ENCODE data around the gene COMMD1. TPM values are rescaled to one million over a fixed set of nuclear protein-coding genes. Genes with fewer than 3 reads are reported as not detected.
A peak's percentile ranks its signal among the peaks of the same experiment; 100 is the strongest.
"Not testable (repeated sequence)": the region's sequence is repeated elsewhere in the genome, so short reads cannot be mapped to it uniquely, and the experiment has no call there.

The COMMD1 gene
- polyA plus RNA-seq, 4 donors = 61.3 to 85.3 (median 71.8) TPM

DNA sequence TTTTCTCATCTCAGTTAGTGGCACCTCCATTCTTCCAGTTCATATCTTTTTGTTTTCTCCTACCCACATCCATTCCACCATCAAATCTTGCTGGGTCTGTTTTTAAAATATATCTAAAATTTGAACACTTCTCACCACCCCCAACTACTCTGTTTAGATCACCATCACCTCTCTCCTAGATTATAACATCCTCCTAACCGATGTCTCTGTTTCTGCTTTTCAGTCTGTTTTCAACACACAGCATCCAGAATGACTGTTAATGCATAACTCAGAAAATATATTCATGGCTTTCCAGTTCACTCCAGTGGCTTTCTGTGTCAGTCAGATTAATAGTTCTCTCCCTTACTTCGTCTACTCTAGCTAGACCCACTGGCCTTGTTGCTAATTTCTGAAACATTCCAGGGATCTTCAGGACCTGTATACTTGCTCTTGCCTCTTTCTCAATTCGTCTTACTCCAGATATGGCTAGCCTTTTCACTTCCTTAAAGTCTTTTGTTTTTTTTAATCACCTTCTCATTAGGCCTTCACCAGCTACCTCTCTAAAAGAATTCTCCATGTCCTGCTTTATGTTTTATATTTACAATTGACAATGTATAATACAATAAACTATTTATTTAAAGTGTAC is 105.3 kb downstream of the COMMD1 start:
- no peak for DNase-seq (ENCODE audit: low read depth in 4 of 4, low spot score in 3 of 4)

DNA sequence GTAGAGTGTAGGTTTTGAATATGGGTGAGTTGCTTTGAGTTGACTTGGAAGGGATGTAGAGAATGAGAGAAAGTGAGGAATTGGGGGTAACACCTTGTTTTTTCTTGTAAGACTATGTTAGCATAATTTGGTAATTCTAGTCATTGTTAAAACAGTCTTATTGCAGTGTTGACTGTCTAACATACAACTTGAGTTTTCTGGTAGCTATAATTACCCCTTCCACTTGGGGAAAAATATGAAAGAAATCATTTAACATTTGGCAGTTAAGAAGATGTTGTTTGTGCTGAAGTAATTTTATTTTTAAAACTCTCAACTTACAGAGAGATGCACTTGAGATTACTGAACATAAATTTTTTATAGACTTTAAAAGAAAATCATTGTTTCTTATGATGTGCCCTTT is 108.2 kb downstream of the COMMD1 start:
- DNase-seq (ENCODE audit: low read depth in 4 of 4, low spot score in 3 of 4) = no peak

DNA sequence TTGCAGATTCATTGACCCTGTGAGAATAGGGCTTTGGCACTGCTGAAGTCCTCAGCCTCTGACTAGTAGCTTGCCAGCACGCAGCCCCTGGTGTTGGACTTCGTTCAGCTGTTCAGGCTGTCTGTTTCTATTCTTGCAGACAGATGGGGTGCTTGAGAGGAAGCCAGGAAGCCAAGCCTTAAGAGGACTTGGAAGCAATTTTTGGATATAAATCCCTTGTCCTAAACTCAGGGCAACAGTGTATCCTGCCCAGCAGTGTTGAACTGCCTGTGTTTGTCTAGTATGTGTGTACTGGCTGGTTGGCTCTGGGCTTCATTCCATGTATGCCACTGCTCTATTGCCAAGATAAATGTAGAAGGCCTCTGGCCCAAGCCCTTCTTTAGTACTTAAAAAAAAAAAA is 108.6 kb downstream of the COMMD1 start:
- DNase-seq (ENCODE audit: low read depth in 4 of 4, low spot score in 3 of 4) = peak in 3 of 4 donors; percentile 15 to 40 (median 38)

DNA sequence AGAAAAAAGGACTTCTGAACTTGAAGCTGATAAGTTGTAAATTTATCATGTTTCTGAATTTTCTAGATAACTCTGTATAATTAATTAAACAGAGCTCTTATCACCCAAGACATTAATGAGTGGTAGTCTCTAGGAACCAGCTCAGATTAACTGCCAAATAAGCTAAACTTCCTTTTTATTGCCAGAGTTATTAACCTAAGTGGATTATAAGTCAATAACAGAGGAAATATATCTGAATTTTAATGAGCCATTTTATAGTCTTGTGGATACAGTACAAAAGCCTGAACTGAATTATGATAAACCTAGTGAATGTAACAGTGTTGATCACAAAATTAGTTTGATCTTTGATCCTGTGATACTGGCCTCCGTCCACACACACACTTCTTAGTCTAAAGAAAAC is 111.5 kb downstream of the COMMD1 start:
- no peak for DNase-seq (ENCODE audit: low read depth in 4 of 4, low spot score in 3 of 4)

DNA sequence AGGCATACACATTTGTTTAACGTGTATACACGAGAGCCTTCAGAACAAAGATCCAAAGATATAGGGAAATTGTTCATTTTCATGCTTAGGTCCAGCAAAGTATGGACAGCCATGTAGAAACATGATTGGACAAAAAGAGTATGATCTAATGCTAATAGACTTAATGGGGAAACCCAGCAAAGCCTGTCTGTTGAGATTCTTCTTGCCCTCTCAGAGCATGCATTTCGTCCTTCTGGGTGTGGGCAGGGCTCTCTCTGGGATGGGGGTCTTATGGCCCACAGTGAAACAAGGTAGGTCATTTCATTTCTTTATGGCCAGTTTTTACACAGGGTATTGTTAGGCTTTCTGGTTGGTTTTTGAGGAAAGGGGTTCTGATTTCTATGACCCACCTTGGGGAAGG is 124.4 kb downstream of the COMMD1 start:
- no peak for DNase-seq (ENCODE audit: low read depth in 4 of 4, low spot score in 3 of 4)

- no peak for DNase-seq (ENCODE audit: low read depth in 4 of 4, low spot score in 3 of 4)
Measured at GRCh38 chr2:62030902-62031301, 125.4 kb downstream of the COMMD1 start.

DNA sequence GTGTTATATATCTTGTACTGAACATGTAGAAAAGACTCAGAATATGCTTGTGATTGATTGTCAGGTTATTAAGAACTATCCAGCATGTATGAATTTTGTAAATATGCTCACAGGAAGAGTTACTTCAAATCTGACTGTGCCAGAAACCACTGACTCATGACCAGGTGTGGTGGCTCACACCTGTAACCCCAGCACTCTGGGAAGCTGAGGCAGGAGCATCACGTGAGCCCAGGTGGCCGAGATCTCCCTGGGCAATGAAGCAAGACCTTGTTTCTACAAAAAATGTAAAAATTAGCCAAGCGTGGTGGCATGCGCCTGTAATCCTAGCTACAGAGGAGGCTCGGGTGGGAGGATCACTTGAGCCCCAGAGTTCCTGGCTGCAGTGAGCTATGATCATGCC is 126.6 kb downstream of the COMMD1 start:
- DNase-seq (ENCODE audit: low read depth in 4 of 4, low spot score in 3 of 4) = no peak

DNA sequence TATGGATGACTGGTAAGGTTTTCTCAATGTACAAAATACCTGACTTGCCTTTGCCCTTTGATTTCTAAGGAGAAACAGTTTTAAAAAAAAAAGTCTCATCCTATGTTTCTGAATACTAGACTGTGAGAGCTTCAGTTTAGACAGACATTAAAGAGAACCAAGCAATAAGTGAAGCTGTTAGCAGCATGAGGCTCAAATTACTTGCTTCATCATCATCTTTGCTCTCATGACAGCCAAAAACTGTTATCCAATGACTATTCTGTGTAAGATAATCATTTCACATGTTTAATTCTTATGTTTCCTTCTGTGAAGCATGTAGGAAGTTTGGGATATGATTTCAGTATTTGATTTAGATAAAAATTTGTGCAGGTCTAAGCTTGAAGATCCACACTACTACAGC is 129.2 kb downstream of the COMMD1 start:
- no peak for DNase-seq (ENCODE audit: low read depth in 4 of 4, low spot score in 3 of 4)

- no peak for DNase-seq (ENCODE audit: low read depth in 4 of 4, low spot score in 3 of 4)
Measured at GRCh38 chr2:62036229-62036628, 130.8 kb downstream of the COMMD1 start.

DNA sequence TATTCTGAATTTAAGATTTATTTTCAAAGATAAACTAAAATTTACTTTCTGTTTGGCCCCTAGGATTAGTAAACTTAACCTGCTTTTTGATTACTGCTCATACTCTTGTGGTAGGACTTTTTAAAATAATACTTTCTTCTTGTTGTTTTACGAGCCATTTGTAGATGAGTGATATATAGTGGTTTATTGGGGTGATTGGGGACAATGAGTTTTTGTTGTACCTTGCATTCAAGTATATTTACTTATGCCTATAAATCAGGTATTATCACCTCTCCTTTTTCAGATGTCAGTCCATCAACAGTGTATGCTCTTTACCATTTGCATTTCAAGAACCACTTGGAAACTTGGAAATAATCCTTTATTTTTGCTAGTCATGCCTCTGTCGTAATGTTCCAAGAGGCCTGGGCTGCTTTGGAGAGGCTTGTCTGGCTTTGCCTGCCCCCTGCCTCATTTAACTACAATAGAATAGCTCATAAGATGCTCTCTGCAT is 131.3 kb downstream of the COMMD1 start:
- no peak for DNase-seq (ENCODE audit: low read depth in 4 of 4, low spot score in 3 of 4)

DNA sequence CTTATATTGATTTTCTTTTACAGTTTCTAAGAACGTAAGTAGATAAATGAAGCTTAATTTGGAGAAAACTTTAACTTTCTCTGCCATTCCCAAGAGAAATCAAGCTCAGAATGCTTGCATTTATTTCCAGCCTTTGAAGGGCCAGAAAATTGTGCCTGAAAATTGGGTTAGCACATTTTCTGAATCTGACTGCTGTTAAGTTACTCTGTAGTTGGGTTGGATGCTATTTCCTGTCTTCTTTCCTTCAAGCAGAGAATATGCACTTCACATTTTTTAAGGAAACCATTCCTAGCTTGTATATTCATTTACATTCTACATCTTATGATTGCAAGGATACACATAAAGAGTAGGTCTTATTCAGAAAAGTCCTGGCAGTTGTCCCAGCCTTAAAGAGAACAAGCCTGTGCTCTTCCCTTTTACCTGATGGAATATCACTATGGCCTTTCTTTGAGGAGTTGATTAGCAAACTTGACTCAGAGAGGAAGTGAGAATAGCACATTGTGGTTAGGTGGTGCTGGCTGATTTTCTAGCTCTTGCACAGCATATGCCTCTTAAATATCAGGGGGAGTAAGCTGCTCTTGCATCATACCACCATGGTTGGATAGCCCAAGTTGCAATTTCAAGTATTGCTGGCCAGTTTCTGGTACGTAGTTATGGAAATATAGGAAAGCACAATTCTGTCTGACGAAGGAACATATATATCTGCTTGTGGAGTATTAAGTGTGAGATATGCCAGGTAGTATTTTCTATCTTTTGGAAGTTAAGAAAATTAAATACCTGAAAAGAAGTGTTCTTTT is 133.7 kb downstream of the COMMD1 start:
- DNase-seq (ENCODE audit: low read depth in 4 of 4, low spot score in 3 of 4) = no peak

DNA sequence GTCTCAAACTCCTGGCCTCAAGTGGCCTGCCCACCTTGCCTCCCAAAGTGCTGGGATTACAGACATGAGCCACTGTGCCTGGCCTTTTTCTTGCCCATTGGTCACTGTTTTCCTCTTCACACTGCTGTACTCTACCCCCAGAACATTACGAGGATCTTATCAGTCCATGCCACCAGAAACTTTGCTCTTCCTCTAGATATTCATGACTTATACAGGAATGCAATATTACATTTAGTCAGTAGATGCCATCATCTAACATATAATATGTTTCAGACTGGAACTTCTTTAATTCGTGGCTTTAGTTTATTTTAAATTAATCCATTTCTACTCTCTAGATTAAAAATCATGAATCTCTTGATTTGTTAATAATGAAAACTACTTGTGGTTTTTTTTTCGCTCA is 135.5 kb downstream of the COMMD1 start:
- no peak for DNase-seq (ENCODE audit: low read depth in 4 of 4, low spot score in 3 of 4)

DNA sequence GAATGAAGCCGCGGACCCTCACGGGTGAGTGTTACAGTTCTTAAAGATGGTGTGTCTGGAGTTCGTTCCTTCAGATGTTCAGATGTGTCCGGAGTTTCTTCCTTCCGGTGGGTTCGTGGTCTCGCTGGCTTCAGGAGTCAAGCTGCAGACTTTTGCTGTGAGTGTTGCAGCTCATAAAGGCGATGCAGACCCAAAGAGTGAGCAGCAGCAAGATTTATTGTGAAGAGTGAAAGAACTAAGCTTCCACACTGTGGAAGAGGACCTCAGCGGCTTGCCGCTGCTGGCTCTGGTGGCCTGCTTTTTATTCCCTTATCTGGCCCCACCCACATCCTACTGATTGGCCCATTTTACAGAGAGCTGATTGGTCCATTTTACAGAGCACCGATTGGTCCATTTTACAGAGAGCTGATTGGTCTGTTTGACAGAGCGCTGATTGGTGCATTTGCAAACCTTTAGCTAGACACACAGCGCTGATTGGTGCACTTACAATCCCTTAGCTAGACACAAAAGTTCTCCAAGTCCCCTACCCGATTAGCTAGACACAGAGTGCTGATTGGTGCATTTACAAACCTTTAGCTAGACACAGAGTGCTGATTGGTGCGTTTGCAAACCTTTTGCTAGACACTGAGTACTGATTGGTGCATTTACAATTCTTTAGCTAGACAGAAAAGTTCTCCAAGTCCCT is 136.4 kb downstream of the COMMD1 start:
- not testable (repeated sequence) for DNase-seq (ENCODE audit: low read depth in 4 of 4, low spot score in 3 of 4)

- DNase-seq (ENCODE audit: low read depth in 4 of 4, low spot score in 3 of 4) = no peak
Measured at GRCh38 chr2:62042400-62042799, 136.9 kb downstream of the COMMD1 start.

GRCh38 chr2:62042944-62043343 is 137.5 kb downstream of the COMMD1 start:
- no peak for DNase-seq (ENCODE audit: low read depth in 4 of 4, low spot score in 3 of 4)

GRCh38 chr2:62045017-62045543 is 139.6 kb downstream of the COMMD1 start:
- no peak for DNase-seq (ENCODE audit: low read depth in 4 of 4, low spot score in 3 of 4)

DNA sequence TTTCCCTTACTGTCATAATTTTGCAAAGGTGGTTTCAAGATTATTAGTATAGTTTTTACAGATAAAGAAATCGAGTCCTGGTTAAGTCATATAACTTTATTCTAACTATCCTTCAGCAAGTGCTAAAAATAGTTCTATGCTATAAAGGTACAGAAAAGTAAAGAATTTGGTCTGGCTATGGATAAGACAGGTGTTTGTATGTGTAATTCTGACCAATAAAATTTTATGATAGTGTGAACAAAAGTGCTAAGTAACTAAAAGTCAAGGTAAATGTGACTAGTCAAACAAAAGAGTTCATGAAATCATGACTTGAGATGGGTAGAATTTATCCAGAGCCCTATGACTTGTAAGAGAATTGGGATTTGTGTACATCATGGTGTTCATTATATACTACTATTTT is 140.7 kb downstream of the COMMD1 start:
- no peak for DNase-seq (ENCODE audit: low read depth in 4 of 4, low spot score in 3 of 4)

GRCh38 chr2:62050456-62051045 is 145.1 kb downstream of the COMMD1 start:
- no peak for DNase-seq (ENCODE audit: low read depth in 4 of 4, low spot score in 3 of 4)

GRCh38 chr2:62054029-62054791 is 148.7 kb downstream of the COMMD1 start:
- DNase-seq (ENCODE audit: low read depth in 4 of 4, low spot score in 3 of 4) = no peak

GRCh38 chr2:62054916-62055450 is 149.5 kb downstream of the COMMD1 start:
- DNase-seq (ENCODE audit: low read depth in 4 of 4, low spot score in 3 of 4) = no peak
